ENCODE results near the gene SH3BP4.

GRCh38 chr2:235066490-235066889 lies 114.7 kb downstream of the SH3BP4 start:
- TF ChIP-seq CTCF (IDR thresholded peaks at IDR 0.05; ENCODE audit: borderline replicate concordance, extremely low read depth, low read length, poor library complexity, severe bottlenecking) (no peak), EZH2 (IDR thresholded peaks at IDR 0.05; ENCODE audit: borderline replicate concordance, low read depth, low read length, severe bottlenecking) (no peak)

Measured in DND-41 (cell line).